IPS-NIHi7 (cell line): ENCODE data around the gene SMIM41.

Experiments used
- DNase-seq: peaks from one replicate; pipeline ENCODE4 v3.0.0; 2012; ENCODE audit warnings: mixed read lengths; ENCODE audit errors: extremely low spot score

SMIM41 gene

DNA sequence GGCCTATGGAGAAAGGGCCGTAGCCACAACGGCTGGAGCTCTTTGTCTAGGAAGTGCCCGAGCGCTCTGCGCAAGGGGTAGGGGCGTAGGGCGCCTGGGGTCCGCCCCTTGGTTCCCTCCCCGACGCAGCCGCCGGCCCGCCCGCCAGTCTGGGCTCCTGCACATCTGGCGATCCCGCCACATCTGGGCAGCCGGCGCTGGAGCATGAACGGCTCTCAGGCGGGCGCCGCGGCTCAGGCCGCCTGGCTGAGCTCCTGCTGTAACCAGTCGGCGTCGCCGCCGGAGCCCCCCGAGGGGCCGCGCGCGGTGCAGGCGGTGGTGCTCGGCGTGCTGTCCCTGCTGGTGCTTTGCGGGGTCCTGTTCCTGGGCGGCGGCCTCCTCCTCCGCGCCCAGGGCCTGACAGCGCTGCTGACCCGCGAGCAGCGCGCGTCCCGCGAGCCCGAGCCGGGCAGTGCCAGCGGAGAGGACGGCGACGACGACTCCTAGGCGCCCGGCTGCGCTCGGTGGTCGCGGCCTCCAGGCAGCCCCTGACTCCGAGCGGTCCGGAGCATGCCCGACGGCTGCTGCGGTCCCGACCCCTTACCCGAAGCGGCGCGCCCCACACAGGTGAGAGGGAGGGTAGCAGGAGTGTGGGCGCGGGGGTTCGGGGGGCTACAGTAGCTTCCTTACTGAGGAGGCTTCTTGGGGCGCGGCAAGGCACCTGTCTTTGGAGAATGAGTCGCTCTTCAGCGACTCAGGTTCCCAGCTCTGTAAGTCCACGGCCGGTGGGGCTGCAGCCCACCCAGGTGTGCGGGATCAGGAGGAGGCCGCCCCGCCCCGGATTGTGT is at the start of gene SMIM41:
TSS of gene SMIM41 (plus strand) at position 129 of the 827 bp plus-strand sequence. CDS start at position 205, 76 bp downstream.
- DNase-seq, result no peak

DNA sequence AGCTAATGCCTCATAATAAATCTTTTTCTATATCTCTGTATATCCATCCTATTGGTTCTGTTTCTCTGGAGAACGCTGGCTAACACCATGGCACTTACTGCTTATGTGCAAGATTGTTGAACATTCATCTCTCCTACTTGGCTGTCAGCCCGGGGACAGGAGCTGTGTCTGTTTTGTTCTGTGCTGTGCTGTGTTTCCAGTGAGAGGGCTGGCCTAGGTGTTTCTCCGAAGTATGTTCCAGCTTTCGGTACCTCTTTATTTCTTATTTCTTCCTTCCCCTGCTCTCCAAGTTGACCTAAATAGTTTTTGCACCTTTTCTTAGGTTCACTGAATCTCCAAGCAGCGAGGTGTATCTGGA is 47.1 kb upstream of the SMIM41 start:
- no peak for DNase-seq

DNA sequence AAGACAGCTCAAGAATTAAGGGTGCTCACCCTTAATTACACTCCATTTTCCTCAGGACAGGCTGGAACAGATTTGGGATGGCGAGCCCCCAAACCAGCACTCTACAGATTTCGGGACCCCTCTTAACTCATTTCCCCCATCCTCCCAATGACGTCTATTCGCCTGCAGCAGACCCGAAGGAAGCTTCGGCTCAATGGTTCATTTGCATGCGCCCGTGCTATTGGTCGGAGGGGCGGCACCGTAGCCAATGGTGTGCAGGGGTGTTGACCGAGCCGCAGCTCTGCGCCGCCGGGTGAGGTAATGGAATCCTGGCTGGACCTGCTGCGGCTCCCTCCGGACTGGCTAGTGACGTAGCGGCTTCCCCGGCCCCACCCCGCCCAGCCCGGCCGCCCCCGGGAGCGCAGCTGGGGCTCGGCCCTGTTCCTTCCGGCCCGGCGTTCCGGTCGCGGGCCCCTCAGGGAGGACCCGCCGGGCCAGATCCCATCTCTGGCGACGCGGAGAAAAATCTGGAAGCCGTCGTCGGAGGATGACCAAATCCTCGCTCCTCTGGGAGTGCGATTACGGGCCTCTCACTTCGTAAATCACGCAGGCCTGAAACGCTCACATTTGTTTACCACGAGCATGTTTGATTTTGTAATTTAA is 46.6 kb upstream of the SMIM41 start:
- peak; percentile 96 for DNase-seq

DNA sequence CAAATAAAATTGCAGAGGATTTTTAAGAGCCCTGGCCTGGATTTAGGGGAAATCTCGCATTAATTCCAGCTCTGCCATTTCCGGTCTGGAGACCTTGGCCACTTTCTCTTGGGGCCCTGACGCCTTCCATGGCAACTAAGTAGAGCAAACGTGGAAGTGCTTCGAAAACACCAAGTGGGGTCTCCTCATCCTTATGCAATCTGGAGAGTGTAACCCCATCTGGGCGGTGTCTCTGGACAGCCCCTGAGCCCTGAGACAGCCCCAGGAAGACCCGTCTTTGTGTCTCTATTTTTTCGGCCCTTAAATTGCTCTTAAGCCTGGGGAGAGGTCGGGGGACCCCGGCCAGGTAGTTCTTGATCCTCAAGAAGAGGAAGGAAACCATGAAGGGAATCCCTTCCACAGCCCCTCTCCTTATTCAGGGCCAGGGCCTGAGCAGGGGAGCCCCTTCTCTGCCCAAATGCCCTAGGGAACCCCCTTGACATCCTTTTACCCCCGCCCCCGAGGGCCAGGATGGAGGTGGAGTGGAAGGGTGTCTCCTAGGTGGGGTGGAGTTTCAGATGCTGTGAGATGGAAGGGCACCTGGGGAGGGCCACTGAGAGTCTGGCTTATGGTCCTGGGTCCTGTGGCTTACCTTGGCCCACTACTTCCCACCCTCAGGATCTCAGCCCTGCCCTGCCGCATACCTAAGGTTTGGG is 45.9 kb upstream of the SMIM41 start:
- no peak for DNase-seq

DNA sequence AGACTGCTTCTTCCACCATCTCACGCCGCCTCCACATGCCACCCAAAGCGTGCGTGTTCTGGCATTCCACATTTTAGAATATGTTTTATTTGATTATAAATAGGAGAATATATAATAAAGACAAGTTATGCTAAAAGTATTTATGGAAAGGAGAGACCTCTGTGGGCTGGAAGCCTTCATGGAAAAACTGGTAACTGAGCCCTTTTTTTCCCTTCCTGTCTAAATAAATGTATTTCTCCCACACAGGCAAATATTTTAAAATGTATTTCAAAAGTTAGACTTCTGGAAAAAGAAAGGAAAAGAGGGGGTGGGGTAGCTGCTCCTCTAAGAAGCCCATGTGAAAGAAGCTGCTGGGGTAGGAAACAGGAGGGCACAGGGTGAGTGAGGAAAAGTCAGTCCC is 44.3 kb upstream of the SMIM41 start:
- no peak for DNase-seq

DNA sequence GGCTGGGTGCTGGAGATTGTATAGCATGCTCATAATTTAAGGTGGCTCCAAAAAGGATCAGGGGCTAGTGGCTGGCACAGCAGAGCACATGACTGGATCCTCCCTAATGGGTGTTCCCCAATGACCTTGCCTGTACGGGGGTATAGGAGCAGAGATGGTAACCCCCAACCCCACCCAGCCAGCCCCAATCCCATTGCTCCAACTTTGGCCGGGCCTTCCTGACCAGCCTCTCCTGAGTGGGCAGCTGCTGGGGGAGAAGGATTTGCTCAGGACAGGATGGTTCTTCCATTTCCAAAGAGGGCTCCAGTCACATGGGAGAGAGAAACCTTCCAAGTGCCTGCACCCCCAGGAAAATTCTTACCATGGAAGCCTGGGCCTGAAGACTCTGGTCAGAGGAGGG is 43.6 kb upstream of the SMIM41 start:
- no peak for DNase-seq

DNA sequence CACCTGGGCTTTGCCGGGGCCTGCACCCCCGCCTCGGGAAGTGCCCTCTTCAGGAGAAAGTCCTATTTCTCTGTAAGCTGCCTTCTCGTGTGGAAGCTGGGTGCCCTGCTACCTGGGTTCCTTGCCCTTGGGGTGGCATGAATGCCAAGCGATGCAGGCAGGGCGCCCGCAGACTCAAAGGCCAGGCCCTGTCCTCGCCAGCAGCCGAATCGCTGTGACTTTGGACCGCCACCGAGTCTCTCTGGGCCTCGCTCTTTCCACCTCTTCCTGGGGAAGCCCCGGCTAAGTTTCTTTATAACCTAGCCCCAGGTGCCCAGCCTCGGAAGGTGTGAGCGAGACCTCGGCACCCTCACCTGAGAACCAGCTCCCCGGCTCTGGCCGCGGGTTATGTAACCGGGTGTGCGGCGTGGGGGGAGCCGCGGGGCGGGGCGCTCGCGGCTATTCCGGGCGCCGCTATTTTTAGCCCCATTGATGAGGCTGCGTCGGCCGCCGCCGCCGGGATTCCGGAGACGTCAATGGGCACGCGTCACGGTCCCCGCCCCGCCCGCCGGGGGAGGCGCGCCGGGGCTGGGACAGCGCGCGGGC is 42.8 kb upstream of the SMIM41 start:
- DNase-seq, result peak; percentile 77

DNA sequence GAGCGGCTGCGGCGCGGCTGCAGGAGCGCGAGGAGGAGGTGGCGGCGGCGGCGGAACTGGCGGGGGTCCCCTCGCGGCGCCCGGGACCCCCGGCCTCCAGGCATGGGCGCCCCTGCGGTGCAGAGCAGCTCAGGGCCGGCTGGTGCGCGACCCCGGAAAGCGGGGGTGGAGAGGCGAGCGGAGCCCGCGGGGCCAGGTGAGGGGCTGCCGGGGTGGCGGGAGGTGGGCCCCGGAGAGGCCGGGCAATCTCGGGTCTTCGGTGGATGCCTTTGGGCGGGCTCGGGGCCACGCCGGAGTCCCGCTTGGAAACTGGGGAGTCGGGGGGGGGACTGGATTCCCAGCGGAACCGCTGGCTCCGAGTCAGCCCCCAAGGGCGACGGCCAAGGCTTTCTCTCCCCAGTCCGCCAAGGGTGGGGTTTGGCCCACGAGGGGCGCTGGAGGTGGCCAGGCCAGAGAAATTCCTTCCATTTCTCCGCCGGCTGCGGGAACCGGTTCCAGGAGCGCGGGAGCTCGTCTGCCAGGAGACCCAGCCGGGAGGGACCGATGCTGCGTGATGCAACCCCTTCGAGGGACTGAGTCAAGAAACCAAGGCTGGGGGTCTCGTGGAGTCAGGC is 42.1 kb upstream of the SMIM41 start:
- peak; percentile 49 for DNase-seq

DNA sequence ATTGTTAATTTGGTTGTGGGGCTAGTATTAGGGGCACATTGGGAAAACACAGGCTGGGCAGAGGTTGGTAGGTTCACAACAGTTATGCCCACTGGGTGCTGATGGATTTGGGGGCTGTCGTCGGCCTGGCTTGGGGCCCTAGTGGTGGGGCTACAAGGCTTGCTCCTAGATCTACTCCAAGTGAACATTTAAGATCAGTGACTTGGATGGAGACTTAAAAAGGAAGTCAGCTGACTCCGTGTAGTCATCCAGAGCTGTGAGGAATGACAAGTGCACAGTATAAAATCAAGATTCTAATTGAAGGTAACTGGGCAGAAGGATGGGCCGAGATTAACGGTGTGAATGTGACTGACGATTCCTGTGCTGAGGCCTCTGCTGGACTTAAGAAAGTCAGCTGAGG is 41.1 kb upstream of the SMIM41 start:
- no peak for DNase-seq

DNA sequence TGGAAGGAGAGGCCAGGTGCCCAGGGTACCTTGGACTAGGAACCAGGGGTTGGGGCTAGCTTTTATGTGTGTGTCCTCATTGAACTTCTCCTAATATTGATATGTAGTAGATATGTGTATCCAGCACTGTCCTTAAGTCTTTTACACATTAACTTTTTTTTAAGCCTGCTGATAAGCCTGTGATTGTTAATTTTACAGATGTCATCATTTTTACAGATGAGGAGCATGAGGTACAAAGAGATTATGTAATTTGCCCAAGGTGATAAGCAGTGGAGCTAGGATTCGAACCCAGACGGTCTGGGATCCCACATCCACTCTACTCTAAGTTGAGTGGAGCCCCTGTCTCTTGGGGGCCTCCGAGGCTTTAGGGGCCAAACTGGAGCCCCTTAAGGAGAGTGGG is 38.5 kb upstream of the SMIM41 start:
- no peak for DNase-seq

DNA sequence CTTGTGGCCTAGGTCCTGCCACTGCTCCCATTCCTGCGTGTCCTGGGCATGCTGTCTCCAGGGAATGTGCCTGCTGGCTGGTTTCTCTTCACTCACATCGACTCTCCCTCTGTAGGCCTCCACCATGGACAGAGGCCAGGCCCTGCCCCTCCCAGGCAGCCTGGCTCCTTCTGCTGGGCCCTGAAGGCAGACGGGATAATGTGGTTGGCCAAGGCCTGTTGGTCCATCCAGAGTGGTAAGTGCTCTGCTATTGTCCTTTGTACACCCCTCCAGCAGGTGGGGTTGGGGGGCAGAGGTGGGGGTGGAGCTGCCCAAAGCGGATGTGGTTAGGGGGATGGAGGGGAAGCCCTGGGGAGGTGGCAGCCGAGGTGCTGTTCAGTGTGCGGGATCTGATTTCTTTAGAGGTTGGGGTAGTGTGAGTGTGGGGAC is 37.8 kb upstream of the SMIM41 start:
- DNase-seq, result peak; percentile 51

DNA sequence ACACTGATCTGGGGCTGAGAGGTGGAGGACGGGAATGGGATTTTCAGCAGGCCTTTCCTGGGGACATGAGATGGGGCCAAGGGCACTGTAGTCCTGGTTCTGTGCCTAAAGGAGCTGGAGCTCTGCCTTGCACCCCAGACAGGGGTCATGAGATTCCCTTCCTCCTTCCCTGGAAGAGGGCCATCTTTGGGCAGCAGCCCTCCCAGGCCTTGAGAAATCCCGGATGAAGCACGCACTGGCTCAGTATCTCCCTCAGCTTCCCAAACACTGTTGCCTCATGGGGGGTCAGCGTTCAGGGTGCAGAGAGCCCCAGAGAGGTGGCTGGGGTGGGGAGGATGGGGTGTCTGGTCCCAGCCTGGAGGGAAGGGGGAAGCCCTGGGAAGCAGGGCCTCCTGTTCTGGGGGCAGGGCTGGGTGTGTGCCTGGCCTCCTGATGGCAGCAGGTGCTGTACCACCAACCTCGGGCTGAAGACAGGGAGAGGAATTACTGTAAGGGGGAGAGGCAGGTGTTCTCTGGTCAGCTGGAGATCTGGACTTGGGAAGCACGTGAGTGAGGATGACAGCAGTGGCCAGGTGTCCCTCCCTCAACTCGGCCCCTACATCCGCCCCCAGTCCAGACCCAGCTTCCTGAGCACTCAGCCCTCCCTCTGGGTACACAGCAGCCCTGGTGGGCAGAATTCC is 36.7 kb upstream of the SMIM41 start:
- DNase-seq, result no peak

DNA sequence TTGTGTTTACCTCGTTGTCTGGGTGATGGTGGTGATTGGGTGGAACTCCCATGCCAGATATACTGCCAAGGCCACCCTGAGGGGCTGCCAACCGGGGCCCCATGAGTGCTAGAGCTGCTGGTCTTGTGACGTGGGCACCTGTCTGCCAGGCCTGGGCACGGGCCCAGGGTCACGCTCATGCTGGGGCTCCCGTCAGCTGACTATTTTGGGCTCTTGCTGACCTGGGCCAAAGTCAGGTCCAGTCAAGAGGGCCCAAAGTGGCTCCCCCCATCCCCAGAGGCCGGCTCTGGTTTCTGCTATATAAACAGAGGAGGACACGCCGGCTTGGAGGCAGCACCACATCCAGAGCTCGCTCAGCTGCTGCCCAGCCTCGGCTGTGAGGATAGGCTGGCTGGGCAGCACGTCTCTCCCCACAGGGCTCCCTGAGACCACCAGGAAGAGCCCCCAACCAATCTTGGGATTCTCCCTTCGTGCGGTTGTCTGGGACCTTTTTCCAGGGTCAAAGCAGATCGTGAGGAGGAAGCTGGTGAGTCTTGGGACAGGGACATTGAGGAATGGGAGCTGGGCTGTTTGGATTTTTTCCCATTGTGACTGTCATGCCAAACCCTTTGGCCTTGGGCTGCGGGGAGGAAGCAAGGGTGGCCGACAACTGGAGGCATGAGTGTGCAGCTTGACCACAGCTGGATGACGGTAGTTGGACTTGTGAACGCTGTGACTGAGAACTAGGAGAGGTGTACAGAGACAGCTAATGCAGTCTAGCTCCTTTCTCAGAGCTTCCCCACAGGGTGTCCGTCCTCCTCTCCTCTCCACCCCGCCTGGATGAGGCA is 35.9 kb upstream of the SMIM41 start:
- DNase-seq, result no peak

DNA sequence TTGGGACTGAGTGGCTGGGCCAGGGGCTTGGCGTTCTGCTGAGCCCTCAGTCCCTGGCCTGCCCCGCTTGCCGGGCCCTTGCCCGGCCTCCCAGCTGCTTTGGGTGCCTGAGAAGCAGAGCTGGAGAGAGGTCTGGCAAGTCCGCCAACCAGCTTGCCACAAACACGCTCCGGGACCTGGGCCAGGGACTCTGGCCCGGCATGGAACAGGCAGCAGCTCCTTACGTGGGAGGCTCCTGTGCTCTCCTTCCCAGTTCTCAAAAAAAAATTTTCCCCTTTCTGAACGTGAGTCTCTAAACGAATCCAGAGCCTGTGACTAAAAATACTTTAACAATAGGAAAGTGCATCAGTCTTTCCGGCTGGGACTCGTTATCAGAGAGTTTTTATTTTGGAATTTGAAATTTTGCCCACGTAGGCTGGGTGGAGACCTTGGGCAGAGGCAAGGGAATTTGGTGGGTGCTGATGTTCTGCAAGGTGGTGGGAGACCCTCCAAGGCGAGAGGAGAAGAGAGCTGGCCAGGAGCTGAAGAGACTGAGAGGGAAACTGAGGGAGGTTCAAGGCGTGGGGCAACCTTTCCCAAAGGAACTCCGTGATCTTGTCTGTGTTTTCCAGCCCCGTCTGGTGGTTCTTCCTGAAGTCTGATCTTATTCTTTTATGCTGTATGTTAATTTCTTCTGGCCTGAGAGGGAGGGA is 35.1 kb upstream of the SMIM41 start:
- no peak for DNase-seq

DNA sequence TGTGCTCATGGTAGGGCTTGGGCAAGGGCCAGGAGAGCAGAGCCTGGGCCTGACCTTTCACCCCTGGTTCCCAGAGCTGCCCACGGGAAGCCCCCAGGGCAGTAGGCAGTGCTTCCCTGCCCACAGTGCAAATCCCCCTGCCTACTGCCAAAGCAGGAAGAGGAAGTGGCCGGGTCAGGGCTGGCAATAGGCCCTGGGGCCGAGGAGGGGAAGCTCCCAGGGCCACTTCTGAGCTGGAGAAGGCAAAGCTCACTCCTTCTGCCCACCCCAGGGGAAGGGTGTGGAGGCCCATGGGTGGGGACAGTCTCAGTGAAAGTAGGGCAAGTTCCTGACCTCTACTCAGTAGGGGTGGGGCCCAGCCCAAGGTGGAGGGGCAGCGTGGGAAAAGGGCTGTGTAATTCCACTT is 33.7 kb upstream of the SMIM41 start:
- DNase-seq, result no peak

DNA sequence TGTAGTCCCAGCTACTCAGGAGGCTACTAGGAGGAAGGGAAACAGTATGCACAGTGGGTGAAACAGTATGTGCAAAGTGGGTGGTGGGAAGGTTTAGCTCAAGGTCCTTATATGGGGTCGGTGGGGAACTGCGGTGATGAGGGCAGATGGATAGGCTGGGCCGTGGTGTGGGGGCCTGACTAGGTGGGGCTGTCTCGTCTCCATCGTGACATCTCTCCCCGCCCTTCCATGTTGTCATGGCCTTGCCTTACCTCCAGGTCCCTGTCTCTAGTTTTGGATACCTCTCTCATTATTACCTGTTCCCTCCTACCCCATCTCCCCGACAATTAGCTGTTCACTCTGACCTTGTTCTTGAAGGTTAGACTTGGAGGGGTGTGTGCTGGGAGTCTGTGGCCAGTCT is 32.6 kb upstream of the SMIM41 start:
- DNase-seq, result no peak

DNA sequence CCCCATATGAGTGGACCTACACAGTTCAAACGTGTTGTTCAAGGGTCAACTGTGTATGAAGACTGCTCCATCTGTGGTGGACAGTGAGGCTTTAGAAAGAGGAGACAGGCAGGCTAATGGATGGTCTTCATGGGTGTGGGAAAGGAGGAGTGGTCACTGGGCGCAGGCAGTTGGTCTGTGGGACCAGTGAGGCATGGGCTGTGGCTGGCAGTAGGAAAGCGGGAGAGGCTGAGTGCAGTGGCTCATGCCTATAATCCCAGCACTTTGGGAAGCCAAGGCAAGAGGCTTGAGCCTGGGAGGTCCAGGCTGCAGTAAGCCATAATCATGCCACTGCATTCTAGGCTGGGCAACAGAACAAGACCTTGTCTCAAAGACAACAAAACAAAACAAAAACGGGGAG is 30.2 kb upstream of the SMIM41 start:
- DNase-seq, result no peak

DNA sequence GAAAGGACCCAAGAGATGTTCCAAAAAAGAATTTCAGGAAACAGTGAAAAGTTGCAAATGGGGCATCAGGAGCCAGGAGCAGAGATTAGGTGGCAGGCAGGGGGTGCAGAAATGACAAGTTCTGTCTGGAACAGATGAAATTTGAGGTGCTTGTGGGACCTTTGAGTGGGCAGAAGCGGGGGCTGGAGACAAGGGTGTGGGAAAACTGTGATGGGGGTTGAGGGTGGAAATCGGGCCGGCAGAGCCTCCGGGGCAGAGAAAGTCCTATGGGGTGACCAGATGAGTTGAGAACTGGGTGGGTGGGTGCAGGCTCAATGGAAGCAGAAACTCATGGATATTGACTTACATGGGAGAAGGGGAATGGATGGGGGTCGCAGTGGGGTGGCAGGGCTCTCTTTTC is 29.8 kb upstream of the SMIM41 start:
- no peak for DNase-seq

DNA sequence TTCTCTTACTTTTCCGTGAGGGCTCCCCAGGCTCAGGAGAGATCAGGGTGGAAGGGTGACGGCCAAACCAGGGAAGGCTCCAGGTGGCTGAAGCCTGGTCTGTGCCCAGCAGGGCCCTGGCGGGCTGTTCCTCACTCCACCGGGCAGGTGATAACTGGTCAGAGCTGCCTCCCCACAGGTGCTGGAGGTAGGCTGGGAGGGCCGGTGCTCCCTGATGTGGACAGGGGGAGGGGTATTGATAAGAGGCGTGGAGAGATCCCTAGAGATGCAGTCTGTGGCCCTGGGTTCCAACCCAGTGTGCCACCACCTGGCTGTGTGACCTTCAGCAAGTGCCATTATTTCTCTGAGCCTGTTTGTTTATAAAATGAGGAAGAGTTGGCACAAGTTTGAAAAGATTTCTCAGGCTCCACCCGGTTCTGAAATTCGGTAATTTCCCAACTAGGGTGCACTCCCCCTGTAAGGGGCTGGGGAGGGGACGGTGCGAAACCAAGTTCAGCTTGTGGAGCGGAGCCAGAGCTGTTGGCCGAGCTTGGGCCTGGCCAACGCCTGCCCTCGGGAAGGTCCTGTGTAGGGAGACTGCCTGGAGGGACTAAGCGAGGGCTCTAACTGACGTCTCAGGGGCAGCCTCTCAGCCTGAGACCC is 29.3 kb upstream of the SMIM41 start:
- DNase-seq, result peak; percentile 64
